Ramos (cell line): ENCODE data around the gene SGO2.
"Not testable (repeated sequence)": the region's sequence is repeated elsewhere in the genome, so short reads cannot be mapped to it uniquely, and the experiment has no call there.

ENCODE experiments used
- in situ Hi-C: fragments of 300-500 bp; cut with MboI; formaldehyde crosslinking; loops from one replicate; pipeline ENCODE4 v1.14.3; 2022; ENCODE audit warnings: low sequenced_read_pairs; ENCODE audit not compliant: unreplicated experiment

The SGO2 gene

GRCh38 chr2:200509612-200510433, 16.2 kb upstream of the SGO2 start, which contains the start of gene KCTD18:
KCTD18 (minus strand) TSS chr2:200510068; CDS start chr2:200507016, 3,052 bp downstream.
- in situ Hi-C loops, result no loop called here

- in situ Hi-C loops, result no loop called here
Observed at GRCh38 chr2:200515155-200515554, 10.9 kb upstream of the SGO2 start.

- in situ Hi-C loops, result no loop called here
Observed at GRCh38 chr2:200523158-200523557, 2.8 kb upstream of the SGO2 start.

GRCh38 chr2:200523604-200524003, 2.4 kb upstream of the SGO2 start:
- in situ Hi-C loops, result no loop called here

- in situ Hi-C loops, result no loop called here
Observed at GRCh38 chr2:200525066-200525465, 941 bp upstream of the SGO2 start.

- in situ Hi-C loops, result no loop called here
Observed at GRCh38 chr2:200525551-200525881, 491 bp upstream of the SGO2 start.

- in situ Hi-C loops, result no loop called here
Observed at GRCh38 chr2:200528228-200528627, 2.2 kb downstream of the SGO2 start.

- in situ Hi-C loops, result no loop called here
Observed at GRCh38 chr2:200533754-200534153, 7.7 kb downstream of the SGO2 start.

DNA sequence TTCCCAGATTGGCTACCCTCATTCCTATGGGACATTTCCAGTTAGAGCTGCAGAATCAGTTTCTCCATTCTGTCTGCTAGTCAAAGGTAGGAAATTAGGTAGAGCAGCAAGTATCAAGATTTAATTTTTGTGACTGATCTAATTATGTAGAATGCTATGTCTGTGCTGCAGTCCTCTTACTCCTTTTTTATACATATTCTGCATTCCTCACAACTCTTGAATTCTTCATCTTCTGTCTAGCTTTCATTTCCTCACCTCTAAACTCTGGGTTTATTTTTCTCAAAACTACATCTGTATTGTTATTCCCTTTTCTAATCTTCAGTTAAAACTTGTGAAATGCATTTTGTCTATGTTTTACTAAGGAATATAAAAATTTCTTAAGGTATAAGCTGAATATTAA, 8.6 kb downstream of the SGO2 start:
- in situ Hi-C loops, result no loop called here

DNA sequence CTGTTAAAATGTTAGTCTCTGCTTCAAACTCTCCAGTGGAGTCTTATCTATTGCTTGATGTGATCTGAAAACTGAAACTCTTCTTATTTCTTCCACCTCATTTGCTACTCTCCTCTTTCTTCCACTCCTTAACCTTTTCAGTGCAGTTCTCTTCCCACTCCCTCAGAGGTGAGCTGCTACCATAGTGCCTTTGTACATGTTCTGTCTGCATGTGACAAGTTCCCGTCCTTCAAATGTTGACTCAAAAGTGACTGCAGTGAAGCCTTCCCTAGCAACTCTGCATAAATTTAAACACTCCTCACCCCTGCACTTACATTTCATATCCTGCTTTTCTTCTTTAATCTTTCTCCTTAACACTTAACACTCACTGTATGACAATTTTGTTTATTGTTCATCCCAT, 12.1 kb downstream of the SGO2 start:
- in situ Hi-C loops, result no loop called here

- in situ Hi-C loops, result no loop called here
Observed at GRCh38 chr2:200540793-200541192, 14.8 kb downstream of the SGO2 start.

DNA sequence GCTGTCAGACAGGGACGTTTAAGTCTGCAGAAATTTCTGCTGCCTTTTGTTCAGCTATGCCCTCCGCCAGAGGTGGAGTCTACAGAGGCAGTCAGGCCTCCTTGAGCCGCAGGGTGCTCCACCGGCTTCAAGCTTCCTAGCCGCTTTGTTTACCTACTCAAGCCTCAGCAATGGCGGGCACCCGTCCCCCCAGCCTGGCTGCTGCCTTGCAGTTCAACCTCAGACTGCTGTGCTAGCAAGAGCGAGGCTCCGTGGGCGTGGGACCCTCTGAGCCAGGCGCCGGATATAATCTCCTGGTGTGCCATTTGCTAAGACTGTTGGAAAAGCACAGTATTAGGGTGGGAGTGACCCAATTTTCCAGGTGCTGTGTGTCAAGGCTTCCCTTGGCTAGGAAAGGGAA, 40.6 kb downstream of the SGO2 start:
- in situ Hi-C loops, result not testable (repeated sequence)

DNA sequence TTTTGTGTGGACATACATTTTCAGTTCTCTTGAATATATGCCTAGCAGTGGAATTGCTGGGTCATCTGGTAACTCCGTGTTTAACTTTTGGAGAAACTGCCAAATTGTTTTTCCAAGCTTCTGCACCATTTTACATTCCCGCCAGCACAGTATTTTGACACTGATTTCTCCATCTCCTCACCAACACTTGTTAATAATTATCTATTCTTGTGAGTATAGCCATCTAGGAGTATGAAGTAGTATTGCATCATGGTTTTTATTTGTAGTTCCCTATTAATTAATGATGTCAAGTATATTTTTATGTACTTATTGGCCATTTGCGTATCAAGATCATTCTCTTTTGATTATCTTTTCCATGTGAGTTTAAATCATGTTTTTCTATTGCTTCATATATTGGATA, 41.9 kb downstream of the SGO2 start:
- in situ Hi-C loops, result no loop called here

- in situ Hi-C loops, result loop anchor here (10.0 kb wide), 1 partner anchor 129 kb away; no protein-coding TSS in a partner anchor
Observed at GRCh38 chr2:200575957-200576356, 50.0 kb downstream of the SGO2 start.

- in situ Hi-C loops, result loop anchor here (10.0 kb wide), 1 partner anchor 128 kb away; no protein-coding TSS in a partner anchor
Observed at GRCh38 chr2:200577027-200577426, 51.0 kb downstream of the SGO2 start.

GRCh38 chr2:200578778-200579177, 52.8 kb downstream of the SGO2 start:
- in situ Hi-C loops, result loop anchor here (10.0 kb wide), 1 partner anchor 126 kb away; no protein-coding TSS in a partner anchor

DNA sequence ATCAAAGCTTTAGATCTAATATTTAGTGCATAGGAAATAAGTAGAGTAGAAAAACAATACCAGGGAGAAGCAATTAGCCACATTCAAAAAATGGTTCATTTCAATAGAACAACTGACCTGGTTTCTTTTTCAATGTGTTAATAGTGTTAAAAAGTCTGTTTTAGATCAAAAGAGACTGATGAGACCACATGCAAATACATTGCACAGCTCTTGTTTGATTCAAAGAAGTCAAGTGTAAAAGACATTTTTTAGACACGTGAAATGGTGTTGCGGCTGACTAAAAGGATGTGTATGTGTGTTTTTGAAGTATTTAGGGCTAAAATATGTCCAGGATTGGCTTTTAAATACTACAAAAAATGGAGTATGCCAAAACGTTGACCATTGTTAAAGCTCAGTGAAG, 58.6 kb downstream of the SGO2 start:
- in situ Hi-C loops, result no loop called here

GRCh38 chr2:200585340-200585729, 59.3 kb downstream of the SGO2 start:
- in situ Hi-C loops, result no loop called here

DNA sequence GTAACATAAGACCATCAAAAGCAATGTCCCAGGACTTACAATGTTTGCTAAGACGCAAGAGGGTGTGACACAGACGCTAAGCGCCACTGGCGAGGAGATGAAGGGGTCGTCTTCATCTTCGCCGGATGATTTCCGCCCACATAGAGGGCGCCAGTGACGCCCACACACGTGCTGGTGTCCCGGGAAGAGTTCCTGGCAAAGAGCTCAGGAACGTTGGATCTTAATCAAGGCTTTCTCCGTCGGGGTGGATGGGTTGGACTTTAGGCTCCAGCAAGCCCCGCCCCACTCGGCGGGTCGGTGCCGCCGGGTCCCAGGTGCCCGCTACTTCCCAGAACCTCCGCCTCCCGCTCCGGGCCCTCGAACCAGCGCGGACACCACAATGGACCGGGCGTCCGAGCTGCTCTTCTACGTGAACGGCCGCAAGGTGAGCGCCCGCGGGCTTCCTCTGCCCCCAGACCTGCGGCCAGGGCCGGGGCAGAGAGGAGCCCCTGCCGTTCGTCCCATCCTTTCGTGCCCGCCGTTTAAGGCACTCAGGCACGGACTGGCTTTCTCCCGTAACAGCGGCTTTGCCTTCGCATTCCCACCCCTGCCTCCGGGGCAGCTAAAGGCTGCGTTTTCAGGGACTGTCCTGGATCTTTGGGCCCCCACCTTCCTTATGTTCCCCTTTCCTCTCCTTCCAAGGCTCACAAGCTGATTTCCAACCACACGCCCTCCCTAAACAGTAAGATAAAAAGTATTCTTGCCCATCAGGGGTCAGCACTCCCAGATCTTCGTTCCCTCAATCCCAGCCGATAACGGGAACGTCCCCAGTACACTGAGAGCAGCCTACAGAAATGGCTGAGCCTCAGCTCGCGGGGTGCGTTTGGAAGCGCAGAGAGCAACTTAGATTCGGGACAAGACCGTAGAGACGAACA, 60.0 kb downstream of the SGO2 start, which contains the start of gene AOX1:
AOX1 (plus strand) TSS at position 285 of the 914 bp plus-strand sequence; CDS start at position 380, 95 bp downstream.
- in situ Hi-C loops, result no loop called here

- in situ Hi-C loops, result no loop called here
Observed at GRCh38 chr2:200586644-200586975, 60.6 kb downstream of the SGO2 start.

DNA sequence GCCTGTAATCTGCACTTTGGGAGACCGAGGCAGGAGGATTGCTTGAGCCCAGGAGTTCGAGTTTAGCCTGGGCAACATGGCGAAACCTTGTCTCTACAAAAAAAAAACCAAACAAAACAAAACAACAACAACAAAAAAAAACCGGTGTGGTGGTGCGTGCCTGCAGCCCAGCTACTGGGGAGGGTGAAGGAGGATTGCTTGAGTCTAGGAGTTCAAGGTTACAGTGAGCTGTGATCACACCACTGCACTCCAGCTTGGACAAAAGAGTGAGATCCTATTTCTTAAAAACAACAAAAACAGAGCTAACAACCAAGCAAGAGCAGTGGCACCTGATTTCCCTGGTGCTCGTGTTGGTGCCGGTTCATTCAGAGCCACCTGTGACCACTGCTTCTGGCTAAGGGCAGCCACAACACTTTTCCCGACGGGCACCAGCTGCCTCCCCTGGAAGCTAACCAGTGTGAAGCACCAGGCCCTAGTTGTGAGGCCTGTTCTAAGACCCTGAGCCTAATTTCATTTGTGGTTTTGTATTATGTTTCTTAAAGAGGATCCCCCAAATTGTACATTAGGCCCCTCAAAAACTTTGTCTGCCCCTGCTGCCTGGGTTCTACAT, 61.1 kb downstream of the SGO2 start:
- in situ Hi-C loops, result no loop called here
